ENCODE results near the gene WDSUB1. TPM values are rescaled to one million over a fixed set of nuclear protein-coding genes. Genes with fewer than 3 reads are reported as not detected.

The WDSUB1 gene
- total and polyA plus RNA-seq, 9 of the 15 experiments (the other 6 are each of a cell fraction or from before 2014, with no cell fraction given) = 5.2 to 13.7 (median 9.4) TPM

- TF ChIP-seq KDM4B (IDR thresholded peaks at IDR 0.05; ENCODE audit: borderline replicate concordance in 2 of 2, low read depth in 1 of 2) (no peak), ZEB2 (IDR thresholded peaks at IDR 0.05) (peak; percentile 48; the same call in 1 of the 2 replicates), STAG1 (CRISPR knock-in tag; IDR thresholded peaks at IDR 0.05; ENCODE audit: borderline replicate concordance) (peak; percentile 38; the same call in 1 of the 2 replicates), BCL6 (CRISPR knock-in tag; IDR thresholded peaks at IDR 0.05) (no peak), ZNF384 (IDR thresholded peaks at IDR 0.05; ENCODE audit: low read depth, low read length) (no peak), PURB (CRISPR knock-in tag; IDR thresholded peaks at IDR 0.05; ENCODE audit: low read depth) (no peak), ZBTB43 (CRISPR knock-in tag; IDR thresholded peaks at IDR 0.05) (no peak), ILF3 (IDR thresholded peaks at IDR 0.05; ENCODE audit: borderline replicate concordance) (no peak), HIVEP1 (CRISPR knock-in tag; IDR thresholded peaks at IDR 0.05) (no peak), TEAD1 (CRISPR knock-in tag; IDR thresholded peaks at IDR 0.05) (peak in 1 of 2 experiments; percentile 85; a peak in 2 of 4 replicates), RFX1 (IDR thresholded peaks at IDR 0.05) (no peak), YBX1 (IDR thresholded peaks at IDR 0.05) (no peak), HDAC6 (IDR thresholded peaks at IDR 0.05; ENCODE audit: low read depth, low read length) (no peak), ZZZ3 (IDR thresholded peaks at IDR 0.05) (no peak), RBM14 (IDR thresholded peaks at IDR 0.05; ENCODE audit: borderline replicate concordance, insufficient read depth, low read depth, low read length) (no peak), ZBTB8A (IDR thresholded peaks at IDR 0.05; ENCODE audit: partially characterized antibody) (no peak), HOMEZ (CRISPR knock-in tag; IDR thresholded peaks at IDR 0.05) (no peak), ARID3A (IDR thresholded peaks at IDR 0.05; ENCODE audit: borderline replicate concordance, low read depth, low read length) (no peak), NR4A1 (CRISPR knock-in tag; IDR thresholded peaks at IDR 0.05) (no peak), NR4A1 (tag; IDR thresholded peaks at IDR 0.05) (no peak), FUS (optimal IDR thresholded peaks at IDR 0.05; ENCODE audit: low read depth, low read length) (peak; percentile 56), HMG20A (CRISPR knock-in tag; conservative IDR thresholded peaks at IDR 0.05) (no peak), ZNF134 (CRISPR knock-in tag; conservative IDR thresholded peaks at IDR 0.05) (no peak), HSF4 (CRISPR knock-in tag; IDR thresholded peaks at IDR 0.05; ENCODE audit: borderline replicate concordance) (no peak)
Observed at GRCh38 chr2:159285929-159286708, at the start of gene WDSUB1 (continued).

Measured in K562 (cell line).